Hepatocyte (in vitro differentiated cells): ENCODE results near the gene MED1.
"Not testable (repeated sequence)": the region's sequence is repeated elsewhere in the genome, so short reads cannot be mapped to it uniquely, and the experiment has no call there.

Source experiments
- CTCF ChIP-seq: fragments of 200-600 bp; sonication (generic); IDR thresholded peaks from 2 replicates; pipeline ENCODE4 v1.5.1; 2016; ENCODE audit warnings: antibody characterized with exemption, mild to moderate bottlenecking; ENCODE audit not compliant: poor library complexity
- EZH2 ChIP-seq: fragments of 200-600 bp; sonication (generic); IDR thresholded peaks from 2 replicates; pipeline ENCODE4 v1.6.1; 2016; ENCODE audit warnings: antibody characterized with exemption, mild to moderate bottlenecking, borderline replicate concordance

- TF ChIP-seq CTCF, EZH2: not testable (repeated sequence)
Observed at GRCh38 chr17:39479631-39480030, 28.6 kb upstream of the MED1 start.
